Ishikawa (cell line): ENCODE results near the gene TRIM44.

Experiments
- CEBPB ChIP-seq: IDR thresholded peaks from 2 replicates; pipeline ENCODE4 v1.6.1; 2012
- CREB1 ChIP-seq: IDR thresholded peaks from 2 replicates; pipeline ENCODE4 v1.6.1; 2012; ENCODE audit warnings: low read depth
- EGR1 ChIP-seq: IDR thresholded peaks from 2 replicates; pipeline ENCODE4 v1.6.1; 2012
- EP300 ChIP-seq: IDR thresholded peaks from 2 replicates; pipeline ENCODE4 v1.6.1; 2012; ENCODE audit warnings: borderline replicate concordance
- FOXM1 ChIP-seq: IDR thresholded peaks from 2 replicates; pipeline ENCODE4 v1.6.1; 2012; ENCODE audit warnings: low read depth, borderline replicate concordance
- NFIC ChIP-seq: IDR thresholded peaks from 2 replicates; pipeline ENCODE4 v1.6.1; 2012
- RAD21 ChIP-seq: IDR thresholded peaks from 2 replicates; pipeline ENCODE4 v1.6.1; 2012; ENCODE audit warnings: low read depth
- TAF1 ChIP-seq: IDR thresholded peaks from 2 replicates; pipeline ENCODE4 v1.6.1; 2012; ENCODE audit warnings: low read depth, mild to moderate bottlenecking
- TCF12 ChIP-seq: IDR thresholded peaks from 2 replicates; pipeline ENCODE4 v1.6.1; 2012; ENCODE audit warnings: low read depth
- TEAD4 ChIP-seq: IDR thresholded peaks from 2 replicates; pipeline ENCODE4 v1.6.1; 2012
- YY1 ChIP-seq: IDR thresholded peaks from 2 replicates; pipeline ENCODE4 v1.6.1; 2012; ENCODE audit warnings: low read depth
- ZBTB7A ChIP-seq: IDR thresholded peaks from 2 replicates; pipeline ENCODE4 v1.6.1; 2012; ENCODE audit warnings: low read depth
- TF ChIP-seq, protein P1 (sequence below): IDR thresholded peaks from 2 replicates; pipeline ENCODE4 v1.6.1; 2012
- TF ChIP-seq, protein P2 (sequence below): IDR thresholded peaks from 2 replicates; pipeline ENCODE4 v1.6.1; 2012
- TF ChIP-seq, protein P3 (sequence below): IDR thresholded peaks from 2 replicates; pipeline ENCODE4 v1.6.1; 2012; ENCODE audit warnings: low read depth, mild to moderate bottlenecking

Gene TRIM44

DNA sequence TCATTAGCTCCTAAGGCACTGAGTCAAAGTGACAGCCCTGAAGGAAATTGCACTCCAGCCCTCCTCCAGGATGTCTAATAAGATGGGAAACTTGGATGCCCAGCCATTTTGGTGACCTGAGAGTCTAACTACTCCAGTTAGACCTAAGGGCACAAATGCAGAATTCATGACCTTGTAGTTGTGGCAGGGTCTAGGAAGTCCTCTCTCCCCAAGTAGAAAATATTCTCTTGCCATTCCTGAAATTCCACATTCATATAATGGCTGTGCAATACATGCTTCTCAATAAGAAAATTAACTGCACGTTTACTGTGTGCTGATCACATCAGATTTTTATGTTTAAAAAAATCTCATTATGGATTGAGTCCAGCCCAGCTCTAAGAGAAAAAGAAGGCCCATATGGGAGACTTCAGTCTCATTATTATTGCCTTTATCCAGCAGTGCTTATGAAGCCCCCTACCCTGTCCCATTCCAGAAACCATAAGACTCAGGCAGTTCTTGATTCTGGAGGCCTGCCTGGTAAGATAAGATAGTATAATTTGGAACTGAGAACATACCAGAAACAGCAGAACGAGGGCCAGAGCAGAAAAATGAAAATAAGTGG, 147.6 kb downstream of the TRIM44 start:
- TF ChIP-seq EP300, result no peak
- TF ChIP-seq, protein P1, sequence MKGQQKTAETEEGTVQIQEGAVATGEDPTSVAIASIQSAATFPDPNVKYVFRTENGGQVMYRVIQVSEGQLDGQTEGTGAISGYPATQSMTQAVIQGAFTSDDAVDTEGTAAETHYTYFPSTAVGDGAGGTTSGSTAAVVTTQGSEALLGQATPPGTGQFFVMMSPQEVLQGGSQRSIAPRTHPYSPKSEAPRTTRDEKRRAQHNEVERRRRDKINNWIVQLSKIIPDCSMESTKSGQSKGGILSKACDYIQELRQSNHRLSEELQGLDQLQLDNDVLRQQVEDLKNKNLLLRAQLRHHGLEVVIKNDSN, result no peak
- TF ChIP-seq, protein P2, sequence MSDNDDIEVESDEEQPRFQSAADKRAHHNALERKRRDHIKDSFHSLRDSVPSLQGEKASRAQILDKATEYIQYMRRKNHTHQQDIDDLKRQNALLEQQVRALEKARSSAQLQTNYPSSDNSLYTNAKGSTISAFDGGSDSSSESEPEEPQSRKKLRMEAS, result no peak
- TF ChIP-seq TEAD4, result no peak
- TF ChIP-seq YY1, result no peak
- no peak for TF ChIP-seq FOXM1
- no peak for TF ChIP-seq CREB1
- no peak for TF ChIP-seq ZBTB7A
- TF ChIP-seq NFIC, result no peak
- TF ChIP-seq RAD21, result no peak
- no peak for TF ChIP-seq TCF12
- no peak for TF ChIP-seq EGR1
- no peak for TF ChIP-seq TAF1
- TF ChIP-seq, protein P3, sequence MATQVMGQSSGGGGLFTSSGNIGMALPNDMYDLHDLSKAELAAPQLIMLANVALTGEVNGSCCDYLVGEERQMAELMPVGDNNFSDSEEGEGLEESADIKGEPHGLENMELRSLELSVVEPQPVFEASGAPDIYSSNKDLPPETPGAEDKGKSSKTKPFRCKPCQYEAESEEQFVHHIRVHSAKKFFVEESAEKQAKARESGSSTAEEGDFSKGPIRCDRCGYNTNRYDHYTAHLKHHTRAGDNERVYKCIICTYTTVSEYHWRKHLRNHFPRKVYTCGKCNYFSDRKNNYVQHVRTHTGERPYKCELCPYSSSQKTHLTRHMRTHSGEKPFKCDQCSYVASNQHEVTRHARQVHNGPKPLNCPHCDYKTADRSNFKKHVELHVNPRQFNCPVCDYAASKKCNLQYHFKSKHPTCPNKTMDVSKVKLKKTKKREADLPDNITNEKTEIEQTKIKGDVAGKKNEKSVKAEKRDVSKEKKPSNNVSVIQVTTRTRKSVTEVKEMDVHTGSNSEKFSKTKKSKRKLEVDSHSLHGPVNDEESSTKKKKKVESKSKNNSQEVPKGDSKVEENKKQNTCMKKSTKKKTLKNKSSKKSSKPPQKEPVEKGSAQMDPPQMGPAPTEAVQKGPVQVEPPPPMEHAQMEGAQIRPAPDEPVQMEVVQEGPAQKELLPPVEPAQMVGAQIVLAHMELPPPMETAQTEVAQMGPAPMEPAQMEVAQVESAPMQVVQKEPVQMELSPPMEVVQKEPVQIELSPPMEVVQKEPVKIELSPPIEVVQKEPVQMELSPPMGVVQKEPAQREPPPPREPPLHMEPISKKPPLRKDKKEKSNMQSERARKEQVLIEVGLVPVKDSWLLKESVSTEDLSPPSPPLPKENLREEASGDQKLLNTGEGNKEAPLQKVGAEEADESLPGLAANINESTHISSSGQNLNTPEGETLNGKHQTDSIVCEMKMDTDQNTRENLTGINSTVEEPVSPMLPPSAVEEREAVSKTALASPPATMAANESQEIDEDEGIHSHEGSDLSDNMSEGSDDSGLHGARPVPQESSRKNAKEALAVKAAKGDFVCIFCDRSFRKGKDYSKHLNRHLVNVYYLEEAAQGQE, result no peak
- TF ChIP-seq CEBPB, result no peak

DNA sequence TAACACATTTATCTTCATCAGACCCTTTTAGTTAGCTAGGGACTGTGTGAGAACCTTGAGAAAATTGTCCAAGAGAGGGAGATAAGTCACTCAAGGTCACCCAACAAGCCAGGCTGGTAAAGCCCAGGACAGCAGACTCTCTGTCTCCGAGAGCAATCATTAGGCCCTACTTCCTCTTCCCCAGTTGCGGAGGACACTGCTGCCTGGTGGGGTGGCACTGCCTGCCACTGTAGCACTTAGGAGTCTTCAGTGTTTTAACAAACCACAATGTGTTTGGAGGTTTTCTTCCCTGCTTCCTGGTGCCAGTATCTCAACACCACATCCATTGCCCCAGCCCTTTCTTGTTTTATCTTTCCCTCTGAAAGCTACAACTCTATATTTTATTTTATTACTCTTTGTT, 149.2 kb downstream of the TRIM44 start:
- TF ChIP-seq NFIC (no peak), TEAD4 (no peak), TCF12 (no peak), YY1 (no peak), RAD21 (no peak)
- TF ChIP-seq, protein P1, result no peak

DNA sequence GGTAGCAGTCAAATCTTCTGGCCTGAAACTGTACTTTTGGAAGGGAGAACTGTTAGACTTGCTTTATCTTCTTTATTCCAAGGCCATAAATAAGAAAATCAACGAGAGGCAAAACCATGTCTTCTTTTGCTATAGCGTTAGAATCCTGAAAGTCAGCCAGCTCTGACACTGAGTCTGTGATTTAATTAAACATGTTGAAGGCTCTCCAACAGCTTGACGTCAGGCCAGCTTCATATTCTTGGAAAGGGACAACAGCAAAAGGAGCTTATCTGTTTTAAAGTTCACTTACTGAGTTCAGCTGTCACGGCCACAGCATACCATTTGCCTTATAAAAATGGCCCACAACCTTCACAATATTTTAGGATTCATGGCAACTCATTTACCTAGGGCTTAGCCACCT, 150.3 kb downstream of the TRIM44 start:
- TF ChIP-seq, protein P2, result no peak
- TF ChIP-seq, protein P3, result no peak
- TF ChIP-seq TCF12, result no peak

DNA sequence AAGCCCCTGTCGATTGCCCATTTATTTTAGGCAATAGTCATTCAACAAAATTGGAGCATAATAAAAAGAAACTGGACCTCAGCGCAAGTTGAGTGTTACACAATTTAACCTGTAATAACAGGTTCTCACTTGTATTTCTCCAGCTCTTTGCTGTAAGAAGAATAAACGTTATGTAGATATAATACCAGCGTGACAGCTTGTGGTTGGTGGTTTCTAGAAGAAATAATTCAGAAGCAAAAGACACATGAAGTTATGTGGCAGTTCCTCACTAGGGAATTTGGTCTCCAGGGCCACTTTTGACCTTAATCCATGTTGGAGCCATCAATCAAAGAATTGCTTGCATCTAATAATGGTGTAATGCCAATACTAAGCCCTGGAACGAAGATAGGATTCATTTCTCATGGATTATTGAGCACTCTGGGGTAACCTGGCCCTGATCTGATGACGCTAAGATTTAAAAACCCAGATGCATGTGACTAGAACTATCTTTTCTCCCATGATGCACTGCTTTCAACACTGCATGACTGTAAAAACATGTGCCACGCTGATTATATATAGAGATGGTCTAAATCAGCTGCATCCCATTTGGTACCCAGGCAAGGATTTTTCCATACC, 151.6 kb downstream of the TRIM44 start:
- TF ChIP-seq EP300 (no peak), TCF12 (no peak), RAD21 (no peak), TEAD4 (no peak), CEBPB (no peak), TAF1 (no peak), FOXM1 (no peak)
- TF ChIP-seq, protein P2, result no peak
- TF ChIP-seq, protein P3, result no peak
